Smooth muscle cell (in vitro differentiated cells): ENCODE data around the gene TOP1. TPM values are rescaled to one million over a fixed set of nuclear protein-coding genes. Genes with fewer than 3 reads are reported as not detected.

ENCODE experiments used
- DNase-seq: peaks from one replicate; lab custom pipeline; 2025; ENCODE audit not compliant: unreplicated experiment; lab: John Stamatoyannopoulos, UW
- H2AFZ ChIP-seq: fragments of 200-600 bp; sonication (generic); 2 replicates; pipeline ENCODE4 v1.6.0; 2016; ENCODE audit warnings: antibody characterized with exemption, low read depth, mild to moderate bottlenecking
- H3F3A ChIP-seq: fragments of 200-600 bp; sonication (generic); 2 replicates; pipeline ENCODE4 v1.6.0; 2017; ENCODE audit warnings: antibody characterized with exemption, low read depth
- H3K27ac ChIP-seq: fragments of 200-600 bp; sonication (generic); 2 replicates; pipeline ENCODE4 v1.5.1; 2016; ENCODE audit warnings: low read depth, mild to moderate bottlenecking
- H3K27me3 ChIP-seq: fragments of 200-600 bp; sonication (generic); 2 replicates; pipeline ENCODE4 v1.6.1; 2016; ENCODE audit warnings: low read depth, mild to moderate bottlenecking
- H3K36me3 ChIP-seq: fragments of 200-600 bp; sonication (generic); 2 replicates; pipeline ENCODE4 v1.5.1; 2016; ENCODE audit warnings: low read depth
- H3K4me1 ChIP-seq: fragments of 200-600 bp; sonication (generic); 2 replicates; pipeline ENCODE4 v1.5.1; 2016; ENCODE audit warnings: low read depth
- H3K4me2 ChIP-seq: fragments of 200-600 bp; sonication (generic); 2 replicates; pipeline ENCODE4 v1.6.0; 2016; ENCODE audit warnings: mild to moderate bottlenecking
- H3K4me3 ChIP-seq: fragments of 200-600 bp; sonication (generic); 2 replicates; pipeline ENCODE4 v1.5.1; 2016; ENCODE audit warnings: mild to moderate bottlenecking
- H3K79me2 ChIP-seq: fragments of 200-600 bp; sonication (generic); 2 replicates; pipeline ENCODE4 v1.6.0; 2016; ENCODE audit warnings: low read depth, mild to moderate bottlenecking
- H3K9ac ChIP-seq: fragments of 200-600 bp; sonication (generic); 2 replicates; pipeline ENCODE4 v1.6.0; 2016; ENCODE audit warnings: low read depth
- H3K9me3 ChIP-seq: fragments of 200-600 bp; sonication (generic); replicated peaks from 2 replicates; pipeline ENCODE4 v1.5.1; 2016; ENCODE audit warnings: low read depth
- H4K20me1 ChIP-seq: fragments of 200-600 bp; sonication (generic); 2 replicates; pipeline ENCODE4 v1.6.0; 2016; ENCODE audit warnings: low read depth
- WGBS: methylation state at CpG from one replicate; pipeline ENCODE4 v1.1.7; 2016; ENCODE audit warnings: low lambda C conversion rate; 5-methylcytosine and 5-hydroxymethylcytosine counted together
- polyA plus RNA-seq: library from polyadenylated mRNA; unstranded; fragments of >200 nt; fragmentation: Nextera tagmentation; extraction: Ambion mirVana; gene quantifications from 2 replicates; pipeline ENCODE4 v1.2.1, GENCODE V29; 2016
- total RNA-seq: library from RNA; depleted of rRNA; stranded (reverse); fragments of >200 nt; gene quantifications from 2 replicates; pipeline ENCODE4 v1.2.3, GENCODE V29; 2014
- TF ChIP-seq, protein P1 (sequence below): fragments of 200-600 bp; sonication (generic); IDR thresholded peaks from 2 replicates; pipeline ENCODE4 v1.5.1; 2017; ENCODE audit warnings: borderline replicate concordance, mild to moderate bottlenecking, antibody characterized with exemption; ENCODE audit not compliant: insufficient read depth, poor library complexity, severe bottlenecking

Gene TOP1
- total and polyA plus RNA-seq, 2 experiments from 2014 or later = 17.0 to 28.6 TPM

DNA sequence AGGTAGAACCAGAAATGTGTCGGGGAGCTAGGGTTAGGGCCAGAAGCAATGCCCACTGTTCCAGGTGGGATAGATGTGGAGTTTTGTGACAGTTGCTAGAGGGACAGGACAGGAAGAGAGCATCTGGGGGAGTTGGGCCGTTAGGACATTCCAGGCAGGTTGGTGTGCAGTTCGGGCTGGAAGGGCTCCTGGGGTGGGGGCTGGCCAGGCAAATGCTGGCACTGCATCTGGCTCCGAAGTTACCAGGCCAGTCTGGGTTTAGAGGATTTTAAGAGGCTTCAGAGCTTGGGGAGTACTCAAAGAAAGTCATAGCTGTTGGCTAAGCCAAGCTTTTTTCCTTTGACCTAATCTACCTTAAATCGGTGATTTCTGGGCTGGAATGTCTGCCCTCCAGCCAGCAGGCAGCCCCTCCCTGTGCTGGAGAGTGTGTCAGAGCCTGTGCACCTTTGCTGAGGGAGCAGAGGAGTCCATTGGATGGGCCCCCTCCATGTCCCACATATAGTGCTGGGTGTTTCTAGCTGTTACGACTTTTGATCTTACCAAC, 129.5 kb downstream of the TOP1 start:
- Histone ChIP-seq H3K27me3 (no peaks in the 10 kb centered on the region), H3F3A (no peaks in the 10 kb centered on the region), H3K4me3 (no peak overlapping the region), H4K20me1 (peaks cover 99% of the 10 kb centered on the region), H3K9ac (no peak overlapping the region), H3K9me3 (no peaks in the 10 kb centered on the region), H3K36me3 (no peaks in the 10 kb centered on the region), H3K4me1 (no peaks in the 10 kb centered on the region), H3K79me2 (peaks cover 57% of the 10 kb centered on the region), H2AFZ (no peak overlapping the region), H3K27ac (no peak overlapping the region), H3K4me2 (no peak overlapping the region)
- 75% methylated on average over 6 of the region's 6 CpGs for WGBS
- DNase-seq = no peak
- TF ChIP-seq, protein P1, sequence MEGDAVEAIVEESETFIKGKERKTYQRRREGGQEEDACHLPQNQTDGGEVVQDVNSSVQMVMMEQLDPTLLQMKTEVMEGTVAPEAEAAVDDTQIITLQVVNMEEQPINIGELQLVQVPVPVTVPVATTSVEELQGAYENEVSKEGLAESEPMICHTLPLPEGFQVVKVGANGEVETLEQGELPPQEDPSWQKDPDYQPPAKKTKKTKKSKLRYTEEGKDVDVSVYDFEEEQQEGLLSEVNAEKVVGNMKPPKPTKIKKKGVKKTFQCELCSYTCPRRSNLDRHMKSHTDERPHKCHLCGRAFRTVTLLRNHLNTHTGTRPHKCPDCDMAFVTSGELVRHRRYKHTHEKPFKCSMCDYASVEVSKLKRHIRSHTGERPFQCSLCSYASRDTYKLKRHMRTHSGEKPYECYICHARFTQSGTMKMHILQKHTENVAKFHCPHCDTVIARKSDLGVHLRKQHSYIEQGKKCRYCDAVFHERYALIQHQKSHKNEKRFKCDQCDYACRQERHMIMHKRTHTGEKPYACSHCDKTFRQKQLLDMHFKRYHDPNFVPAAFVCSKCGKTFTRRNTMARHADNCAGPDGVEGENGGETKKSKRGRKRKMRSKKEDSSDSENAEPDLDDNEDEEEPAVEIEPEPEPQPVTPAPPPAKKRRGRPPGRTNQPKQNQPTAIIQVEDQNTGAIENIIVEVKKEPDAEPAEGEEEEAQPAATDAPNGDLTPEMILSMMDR = no peak

- Histone ChIP-seq H3F3A (no peaks in the 10 kb centered on the region), H3K27ac (no peak overlapping the region), H3K4me2 (no peak overlapping the region), H3K9ac (no peak overlapping the region), H3K9me3 (no peaks in the 10 kb centered on the region), H4K20me1 (peaks cover 89% of the 10 kb centered on the region), H3K36me3 (no peaks in the 10 kb centered on the region), H3K27me3 (no peaks in the 10 kb centered on the region), H3K79me2 (peaks cover 43% of the 10 kb centered on the region), H3K4me3 (no peak overlapping the region), H3K4me1 (no peaks in the 10 kb centered on the region), H2AFZ (no peak overlapping the region)
- no peak for DNase-seq
- TF ChIP-seq, protein P1 = no peak
- WGBS = 74% methylated on average over 10 of the region's 10 CpGs
Observed at GRCh38 chr20:41159547-41159946, 130.9 kb downstream of the TOP1 start.

GRCh38 chr20:41160686-41161085, 132.1 kb downstream of the TOP1 start:
- Histone ChIP-seq H4K20me1 (peaks cover 78% of the 10 kb centered on the region), H3K79me2 (peaks cover 32% of the 10 kb centered on the region), H3K4me3 (no peak overlapping the region), H3K4me1 (no peaks in the 10 kb centered on the region), H3K36me3 (no peaks in the 10 kb centered on the region), H3K9me3 (no peaks in the 10 kb centered on the region), H3F3A (no peaks in the 10 kb centered on the region), H3K27ac (no peak overlapping the region), H2AFZ (no peak overlapping the region), H3K27me3 (no peaks in the 10 kb centered on the region), H3K9ac (no peak overlapping the region), H3K4me2 (no peak overlapping the region)
- TF ChIP-seq, protein P1 = no peak
- DNase-seq = no peak
- 98% methylated on average over 2 of the region's 2 CpGs for WGBS

DNA sequence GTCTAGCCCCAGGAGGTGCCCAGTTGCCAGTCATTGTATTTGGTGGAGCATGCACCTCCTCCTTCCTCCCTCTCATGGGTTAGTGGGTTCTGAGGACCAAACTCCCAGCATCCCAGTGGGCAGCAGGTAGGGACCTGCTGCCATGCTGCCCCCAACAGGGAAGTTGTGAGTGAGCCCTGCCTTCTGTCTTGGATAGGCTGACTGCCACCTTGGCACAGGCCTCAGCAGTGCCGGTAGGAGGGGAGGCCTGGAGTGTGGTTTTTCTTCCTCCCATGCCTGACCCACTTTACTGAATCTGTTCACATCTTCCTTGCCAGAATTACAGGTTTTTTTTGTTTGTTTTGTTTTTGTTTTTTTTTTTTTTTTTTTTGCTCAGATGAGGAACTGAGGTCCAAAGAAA, 133.3 kb downstream of the TOP1 start:
- Histone ChIP-seq H4K20me1 (peaks cover 66% of the 10 kb centered on the region), H3K4me2 (no peak overlapping the region), H3K9me3 (no peaks in the 10 kb centered on the region), H3K27me3 (no peaks in the 10 kb centered on the region), H3K4me1 (no peaks in the 10 kb centered on the region), H3K4me3 (no peak overlapping the region), H2AFZ (no peak overlapping the region), H3F3A (no peaks in the 10 kb centered on the region), H3K79me2 (peaks cover 20% of the 10 kb centered on the region), H3K27ac (no peak overlapping the region), H3K9ac (no peak overlapping the region), H3K36me3 (no peaks in the 10 kb centered on the region)
- WGBS = 86% methylated on average over 1 of the region's 1 CpG
- TF ChIP-seq, protein P1 = no peak
- DNase-seq = no peak
